ENCODE measurements around the gene SNPH.

DNA sequence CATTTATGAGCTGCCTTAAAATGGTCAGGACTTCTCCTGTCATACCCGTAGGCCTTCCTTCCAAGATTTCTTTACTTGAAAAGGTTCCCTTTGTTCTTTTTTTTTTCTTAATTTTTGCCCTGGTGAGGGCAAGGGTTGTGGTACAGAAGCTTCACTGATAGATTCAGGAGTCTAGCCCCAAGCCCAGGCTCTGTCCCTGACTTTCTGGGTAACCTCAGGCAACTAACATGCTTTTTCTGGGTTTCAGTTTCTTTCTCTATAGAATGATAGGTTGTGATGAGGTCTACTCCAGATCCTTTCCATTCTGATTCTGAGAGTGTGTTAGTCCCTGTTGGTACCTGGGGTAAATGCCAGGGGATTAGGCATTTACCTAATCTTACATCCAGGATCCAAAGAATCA lies 21.2 kb downstream of the SNPH start:
- no peak for TF ChIP-seq POLR2A (IDR thresholded peaks at IDR 0.05)
- TF ChIP-seq CTCF (IDR thresholded peaks at IDR 0.05): no peak
- TF ChIP-seq POLR2AphosphoS5 (IDR thresholded peaks at IDR 0.05): no peak

Measured in upper lobe of left lung (tissue), 4 donors.